ENCODE measurements around the gene BID. TPM values are rescaled to one million over a fixed set of nuclear protein-coding genes. Genes with fewer than 3 reads are reported as not detected.

BID gene
- total RNA-seq, 1 donor from 2014 or later, result 36.4 TPM

DNA sequence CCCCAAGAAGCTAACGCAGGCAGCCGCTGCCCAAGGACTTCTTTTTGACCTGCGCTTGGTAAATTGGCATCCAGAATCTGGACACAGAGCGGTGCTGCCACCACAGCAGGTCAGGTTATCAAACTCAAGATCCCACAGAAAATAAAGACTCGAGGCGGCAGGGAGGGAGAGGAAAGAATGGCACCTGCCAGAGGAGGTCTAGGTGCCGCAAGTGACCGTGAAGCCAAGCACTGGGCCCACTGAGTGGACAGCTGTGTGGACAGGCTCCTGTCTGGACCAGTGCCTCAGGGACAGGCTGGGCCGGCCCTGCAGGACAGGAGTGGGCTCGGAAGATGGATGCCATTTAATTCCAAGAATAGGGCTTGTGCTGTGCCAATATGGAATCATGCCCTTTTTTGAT lies 27.4 kb downstream of the BID start:
- Mint-ChIP-seq H3K9me3 (no peaks in the 10 kb centered on the region), H3K27ac (peak overlapping the region; percentile 20), H3K4me3 (no peak overlapping the region), H3K36me3 (peaks cover 4% of the 10 kb centered on the region), H3K4me1 (ENCODE audit: unreplicated experiment) (peaks cover 3% of the 10 kb centered on the region), H3K27me3 (no peaks in the 10 kb centered on the region)
- DNase-seq (ENCODE audit: extremely low spot score, unreplicated experiment), result no peak
- TF ChIP-seq, protein P1, sequence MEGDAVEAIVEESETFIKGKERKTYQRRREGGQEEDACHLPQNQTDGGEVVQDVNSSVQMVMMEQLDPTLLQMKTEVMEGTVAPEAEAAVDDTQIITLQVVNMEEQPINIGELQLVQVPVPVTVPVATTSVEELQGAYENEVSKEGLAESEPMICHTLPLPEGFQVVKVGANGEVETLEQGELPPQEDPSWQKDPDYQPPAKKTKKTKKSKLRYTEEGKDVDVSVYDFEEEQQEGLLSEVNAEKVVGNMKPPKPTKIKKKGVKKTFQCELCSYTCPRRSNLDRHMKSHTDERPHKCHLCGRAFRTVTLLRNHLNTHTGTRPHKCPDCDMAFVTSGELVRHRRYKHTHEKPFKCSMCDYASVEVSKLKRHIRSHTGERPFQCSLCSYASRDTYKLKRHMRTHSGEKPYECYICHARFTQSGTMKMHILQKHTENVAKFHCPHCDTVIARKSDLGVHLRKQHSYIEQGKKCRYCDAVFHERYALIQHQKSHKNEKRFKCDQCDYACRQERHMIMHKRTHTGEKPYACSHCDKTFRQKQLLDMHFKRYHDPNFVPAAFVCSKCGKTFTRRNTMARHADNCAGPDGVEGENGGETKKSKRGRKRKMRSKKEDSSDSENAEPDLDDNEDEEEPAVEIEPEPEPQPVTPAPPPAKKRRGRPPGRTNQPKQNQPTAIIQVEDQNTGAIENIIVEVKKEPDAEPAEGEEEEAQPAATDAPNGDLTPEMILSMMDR (conservative IDR thresholded peaks at IDR 0.05), result no peak

DNA sequence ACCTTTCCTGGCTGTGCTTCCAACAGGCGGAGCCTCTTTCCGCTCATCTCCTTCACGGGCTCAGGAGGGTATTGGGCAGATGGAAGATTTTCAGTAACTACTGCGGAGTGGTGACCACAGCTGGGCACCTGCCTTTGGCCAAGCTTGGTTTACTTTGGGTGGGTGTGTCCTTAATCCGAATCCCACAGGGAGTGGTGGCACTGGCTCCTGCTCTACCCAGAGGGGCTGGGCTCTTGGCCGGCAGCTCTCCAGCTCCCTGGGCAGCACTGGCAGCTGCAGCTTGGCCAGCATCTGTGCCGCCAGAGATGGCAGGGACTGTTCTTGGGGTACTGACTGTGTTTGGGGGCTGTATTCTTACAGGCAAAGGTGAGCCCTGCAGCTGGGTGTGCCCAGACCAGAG lies 29.8 kb downstream of the BID start:
- Mint-ChIP-seq H3K4me1 (ENCODE audit: unreplicated experiment) (peaks cover 3% of the 10 kb centered on the region), H3K4me3 (no peak overlapping the region), H3K36me3 (peaks cover 4% of the 10 kb centered on the region), H3K27ac (no peak overlapping the region), H3K9me3 (no peaks in the 10 kb centered on the region), H3K27me3 (no peaks in the 10 kb centered on the region)
- TF ChIP-seq, protein P1 (conservative IDR thresholded peaks at IDR 0.05), result no peak
- DNase-seq (ENCODE audit: extremely low spot score, unreplicated experiment), result no peak

DNA sequence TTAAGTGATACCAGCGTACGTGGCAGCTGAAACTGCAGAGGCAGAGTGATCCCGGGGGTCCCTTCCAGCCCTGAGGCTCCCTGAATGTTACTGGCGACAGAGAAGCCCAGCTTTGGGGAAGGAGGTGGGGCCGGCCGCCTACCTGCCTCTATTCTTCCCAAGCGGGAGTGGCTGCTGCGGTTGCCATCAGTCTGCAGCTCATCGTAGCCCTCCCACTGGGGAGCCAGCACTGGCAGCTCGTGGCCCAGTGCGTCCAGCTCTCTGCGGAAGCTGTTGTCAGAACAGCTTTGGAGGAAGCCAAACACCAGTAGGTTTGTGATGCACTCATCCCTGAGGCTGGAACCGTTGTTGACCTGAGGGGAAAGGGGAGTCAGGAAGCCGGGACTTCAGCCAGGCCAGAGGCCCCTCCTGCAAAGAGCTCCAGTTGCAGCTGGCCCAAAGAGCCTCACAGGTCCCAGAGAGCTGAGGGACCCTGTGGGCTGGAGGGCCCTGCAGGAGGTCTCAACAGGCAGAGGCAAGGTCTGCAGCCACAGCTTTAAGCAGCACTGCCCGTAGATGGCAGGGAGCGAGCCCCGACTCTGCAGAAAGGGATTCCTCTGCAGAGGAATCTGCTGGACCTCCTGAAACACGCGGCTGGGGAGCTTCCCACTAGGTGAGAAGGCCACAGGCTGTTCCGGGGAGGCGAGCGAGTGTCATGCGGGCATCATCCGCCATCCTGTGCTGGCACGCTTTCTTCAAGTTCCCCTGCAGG lies 30.4 kb downstream of the BID start:
- TF ChIP-seq, protein P1 (conservative IDR thresholded peaks at IDR 0.05), result no peak

DNA sequence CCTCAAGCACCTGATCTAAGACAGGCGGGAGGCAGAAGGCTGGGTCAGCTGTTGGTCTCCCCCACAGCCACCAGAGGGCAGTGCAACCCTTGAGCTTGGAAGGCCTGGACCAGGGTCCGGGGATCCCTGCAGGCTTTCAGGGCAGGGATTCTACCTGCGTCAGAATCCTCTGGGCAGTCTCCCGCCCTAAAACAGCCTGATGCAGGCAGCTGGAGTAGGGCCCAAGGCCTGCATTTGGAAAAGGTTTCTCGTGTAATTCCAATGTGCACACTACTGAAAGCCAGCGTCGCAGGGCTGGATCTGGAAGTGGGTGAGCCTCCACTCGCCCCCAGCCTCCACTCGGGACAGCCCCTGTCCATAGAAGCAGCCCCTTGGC lies 31.8 kb downstream of the BID start:
- H3K27me3 Mint-ChIP-seq, result no peaks in the 10 kb centered on the region
- DNase-seq (ENCODE audit: extremely low spot score, unreplicated experiment), result peak; percentile 87
- no peaks in the 10 kb centered on the region for H3K9me3 Mint-ChIP-seq
- H3K36me3 Mint-ChIP-seq, result peaks cover 4% of the 10 kb centered on the region
- no peak overlapping the region for H3K4me3 Mint-ChIP-seq
- TF ChIP-seq, protein P1 (conservative IDR thresholded peaks at IDR 0.05), result peak; percentile 88
- H3K4me1 Mint-ChIP-seq (ENCODE audit: unreplicated experiment), result peaks cover 3% of the 10 kb centered on the region
- H3K27ac Mint-ChIP-seq, result peak overlapping the region; percentile 32

More for the DNA sequence above, 30.4 kb downstream of the BID start:
- Mint-ChIP-seq H3K4me3 (no peak overlapping the region), H3K36me3 (peaks cover 4% of the 10 kb centered on the region), H3K4me1 (ENCODE audit: unreplicated experiment) (peaks cover 3% of the 10 kb centered on the region), H3K27ac (no peak overlapping the region), H3K27me3 (no peaks in the 10 kb centered on the region), H3K9me3 (no peaks in the 10 kb centered on the region)
- DNase-seq (ENCODE audit: extremely low spot score, unreplicated experiment), result no peak

DNA sequence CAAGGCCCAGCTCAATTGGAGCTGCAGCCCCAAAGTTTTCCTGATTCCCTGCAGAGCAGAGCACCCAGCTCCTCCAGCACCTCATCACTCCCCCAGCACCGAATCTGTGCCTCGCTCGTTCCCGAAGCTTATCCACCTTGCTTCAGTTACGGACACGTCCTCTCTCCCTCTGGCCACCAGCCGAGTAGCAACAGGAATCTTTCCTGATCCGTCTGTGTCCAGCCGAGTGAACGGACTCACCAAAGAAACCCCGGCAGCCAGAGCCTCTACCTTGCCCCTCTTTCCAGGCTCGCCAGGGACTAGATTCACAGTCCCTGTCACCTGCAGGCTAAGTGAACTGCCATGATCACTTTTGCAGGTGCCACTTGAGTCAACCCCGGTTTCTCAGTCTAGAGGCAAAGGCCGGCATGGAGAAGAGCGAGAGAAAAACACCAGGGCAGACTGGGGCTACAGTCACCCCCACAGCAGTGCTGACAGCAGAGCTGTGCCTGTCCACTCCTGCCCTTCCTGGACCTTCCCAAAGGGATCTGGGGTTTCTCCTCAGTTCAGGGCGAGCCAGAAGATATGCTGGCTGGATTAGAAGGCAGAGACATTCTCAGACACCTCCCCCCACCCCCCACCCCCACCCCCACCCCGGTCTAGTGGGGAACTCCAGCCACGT lies 32.3 kb downstream of the BID start:
- TF ChIP-seq, protein P1 (conservative IDR thresholded peaks at IDR 0.05), result no peak
- Mint-ChIP-seq H3K27ac (no peak overlapping the region), H3K4me1 (ENCODE audit: unreplicated experiment) (peaks cover 3% of the 10 kb centered on the region), H3K9me3 (no peaks in the 10 kb centered on the region), H3K27me3 (no peaks in the 10 kb centered on the region), H3K36me3 (peaks cover 4% of the 10 kb centered on the region), H3K4me3 (no peak overlapping the region)
- DNase-seq (ENCODE audit: extremely low spot score, unreplicated experiment), result no peak

Measured in type B pancreatic cell (in vitro differentiated cells).